Endometrial microvascular endothelial cells (primary cell): ENCODE measurements around the gene ADGRA1. TPM values are rescaled to one million over a fixed set of nuclear protein-coding genes. Genes with fewer than 3 reads are reported as not detected.

Experiments used
- in situ Hi-C: cut with HindIII; loops from 2 replicates; pipeline ENCODE4 v1.10.0; 2017; ENCODE audit warnings: low sequenced_read_pairs, low pct_unique_long_range_greater_than_20kb; ENCODE audit errors: inconsistent ontology term
- total RNA-seq: library from RNA; depleted of rRNA; stranded (reverse); fragments of >200 nt; gene quantifications from one replicate; pipeline ENCODE4 v1.2.3, GENCODE V29; 2015; ENCODE audit errors: inconsistent ontology term

The ADGRA1 gene
- not detected for total RNA-seq

GRCh38 chr10:133087679-133088178 lies at the start of gene ADGRA1:
TSS of gene ADGRA1 (plus strand) at chr10:133087924. CDS start at chr10:133088910, 986 bp downstream.
- in situ Hi-C loops: no loop called here

GRCh38 chr10:133038036-133038823 lies 49.5 kb upstream of the ADGRA1 start:
- in situ Hi-C loops: loop anchor here (25.0 kb wide), 1 partner anchor 124 kb away; the partner anchor contains the start of gene KNDC1

GRCh38 chr10:133039107-133039802 lies 48.5 kb upstream of the ADGRA1 start:
- in situ Hi-C loops: loop anchor here (25.0 kb wide), 1 partner anchor 123 kb away; the partner anchor contains the start of gene KNDC1

- in situ Hi-C loops: loop anchor here (25.0 kb wide), 1 partner anchor 123 kb away; the partner anchor contains the start of gene KNDC1
These were observed 47.9 kb upstream of the ADGRA1 start for GRCh38 chr10:133039803-133040165.

- in situ Hi-C loops: loop anchor here (25.0 kb wide), 1 partner anchor 122 kb away; the partner anchor contains the start of gene KNDC1
These were observed 47.5 kb upstream of the ADGRA1 start for GRCh38 chr10:133040198-133040597.

GRCh38 chr10:133041101-133041500 lies 46.6 kb upstream of the ADGRA1 start:
- in situ Hi-C loops: loop anchor here (25.0 kb wide), 1 partner anchor 121 kb away; the partner anchor contains the start of gene KNDC1

- in situ Hi-C loops: loop anchor here (25.0 kb wide), 1 partner anchor 120 kb away; the partner anchor contains the start of gene KNDC1
These were observed 45.7 kb upstream of the ADGRA1 start for GRCh38 chr10:133042061-133042460.

GRCh38 chr10:133042816-133043215 lies 44.9 kb upstream of the ADGRA1 start:
- in situ Hi-C loops: loop anchor here (25.0 kb wide), 1 partner anchor 119 kb away; the partner anchor contains the start of gene KNDC1

- in situ Hi-C loops: loop anchor here (25.0 kb wide), 1 partner anchor 119 kb away; the partner anchor contains the start of gene KNDC1
These were observed 44.0 kb upstream of the ADGRA1 start for GRCh38 chr10:133043541-133044225.

- in situ Hi-C loops: loop anchor here (25.0 kb wide), 1 partner anchor 118 kb away; the partner anchor contains the start of gene KNDC1
These were observed 43.3 kb upstream of the ADGRA1 start for GRCh38 chr10:133044401-133044811.

GRCh38 chr10:133045556-133046389 lies 42.0 kb upstream of the ADGRA1 start:
- in situ Hi-C loops: loop anchor here (25.0 kb wide), 1 partner anchor 117 kb away; the partner anchor contains the start of gene KNDC1

GRCh38 chr10:133046390-133046765 lies 41.3 kb upstream of the ADGRA1 start:
- in situ Hi-C loops: loop anchor here (25.0 kb wide), 1 partner anchor 116 kb away; the partner anchor contains the start of gene KNDC1

GRCh38 chr10:133047526-133048123 lies 40.1 kb upstream of the ADGRA1 start:
- in situ Hi-C loops: loop anchor here (25.0 kb wide), 1 partner anchor 115 kb away; the partner anchor contains the start of gene KNDC1

- in situ Hi-C loops: loop anchor here (25.0 kb wide), 1 partner anchor 114 kb away; the partner anchor contains the start of gene KNDC1
These were observed 39.5 kb upstream of the ADGRA1 start for GRCh38 chr10:133048266-133048665.

- in situ Hi-C loops: loop anchor here (25.0 kb wide), 1 partner anchor 113 kb away; the partner anchor contains the start of gene KNDC1
These were observed 38.8 kb upstream of the ADGRA1 start for GRCh38 chr10:133048926-133049325.

GRCh38 chr10:133049639-133050038 lies 38.1 kb upstream of the ADGRA1 start:
- in situ Hi-C loops: loop anchor here (25.0 kb wide), 1 partner anchor 113 kb away; the partner anchor contains the start of gene KNDC1

- in situ Hi-C loops: no loop called here
These were observed 37.4 kb upstream of the ADGRA1 start for GRCh38 chr10:133050371-133050770.
